SK-N-SH (cell line): ENCODE data around the gene FIGNL1.

Source experiments
- ELF1 ChIP-seq: IDR thresholded peaks from 2 replicates; pipeline ENCODE4 v1.4.0; 2012
- EP300 ChIP-seq, 2 experiments: IDR thresholded peaks; 2 replicates each; pipeline versions ENCODE4 v1.4.0 to v1.6.1; 2012; ENCODE audit warnings: borderline replicate concordance in 1 of 2, low read depth in 1 of 2, low read length in 1 of 2
- JUND ChIP-seq: IDR thresholded peaks from 2 replicates; pipeline ENCODE4 v1.4.0; 2012
- MXI1 ChIP-seq: IDR thresholded peaks from 2 replicates; pipeline ENCODE4 v1.6.1; 2012; ENCODE audit warnings: mild to moderate bottlenecking, low read depth, low read length, improper control_type of control experiment
- NRF1 ChIP-seq: IDR thresholded peaks from 2 replicates; pipeline ENCODE4 v1.6.1; 2012; ENCODE audit warnings: low read depth, mild to moderate bottlenecking, low read length
- POLR2AphosphoS5 ChIP-seq: IDR thresholded peaks from 2 replicates; pipeline ENCODE4 v1.6.1; 2012; ENCODE audit warnings: low read depth, low read length
- RAD21 ChIP-seq: IDR thresholded peaks from 2 replicates; pipeline ENCODE4 v1.6.1; 2012; ENCODE audit warnings: mild to moderate bottlenecking, low read length
- TAF1 ChIP-seq: IDR thresholded peaks from 2 replicates; pipeline ENCODE4 v1.6.1; 2012; ENCODE audit warnings: low read depth, mild to moderate bottlenecking, low read length, moderate library complexity, borderline replicate concordance
- TEAD4 ChIP-seq: IDR thresholded peaks from 2 replicates; pipeline ENCODE4 v1.4.0; 2012; ENCODE audit warnings: mild to moderate bottlenecking, borderline replicate concordance; ENCODE audit not compliant: insufficient read depth
- TF ChIP-seq, protein P1 (sequence below): fragments of 200-600 bp; sonication (generic); IDR thresholded peaks from 2 replicates; pipeline ENCODE4 v1.6.1; 2017; ENCODE audit warnings: antibody characterized with exemption, mild to moderate bottlenecking, moderate library complexity
- TF ChIP-seq, protein P2 (sequence below): IDR thresholded peaks from 2 replicates; pipeline ENCODE4 v1.4.0; 2012; ENCODE audit warnings: low read depth, borderline replicate concordance
- TF ChIP-seq, protein P3 (sequence below): IDR thresholded peaks from 2 replicates; pipeline ENCODE4 v1.4.0; 2012; ENCODE audit warnings: low read depth
- TF ChIP-seq, protein P4 (sequence below): IDR thresholded peaks from 2 replicates; pipeline ENCODE4 v1.4.0; 2012; ENCODE audit warnings: low read depth, borderline replicate concordance

DNA sequence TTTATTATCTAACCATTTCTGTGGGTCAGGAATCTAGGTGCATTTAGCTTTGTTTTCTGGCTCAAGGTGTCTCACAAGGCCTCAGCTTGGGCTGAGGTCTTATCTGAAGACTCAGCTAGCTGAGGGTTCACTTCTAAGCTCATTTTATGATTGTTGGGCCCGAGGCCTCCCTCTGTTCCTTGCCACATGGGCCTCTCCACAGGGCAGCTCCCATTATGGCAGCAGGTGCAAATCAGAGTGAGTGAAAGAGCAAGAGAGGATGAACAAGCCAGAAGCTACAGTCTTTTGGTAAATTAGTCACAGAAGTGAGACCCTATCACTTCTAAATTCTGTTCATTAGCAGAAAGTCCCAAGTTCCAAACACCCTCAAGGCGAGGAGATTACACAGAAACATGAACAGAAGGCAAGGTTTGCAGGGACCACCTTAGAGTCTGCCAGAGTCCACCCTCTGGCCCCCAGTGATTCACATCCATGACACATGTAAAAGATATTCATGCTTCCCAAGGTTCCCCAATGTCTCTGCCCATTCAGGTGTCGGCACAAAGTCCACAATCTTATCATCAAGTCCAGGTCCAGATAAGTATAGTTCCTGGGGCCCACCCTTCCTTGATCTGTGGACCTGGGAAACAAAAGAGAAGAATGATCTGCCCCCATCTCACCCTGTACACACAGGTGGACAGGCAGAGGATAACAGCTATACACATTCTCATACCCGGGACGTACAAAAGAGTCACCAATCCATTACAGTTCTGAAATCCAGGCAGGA, 23.7 kb downstream of the FIGNL1 start:
- TF ChIP-seq, protein P1, sequence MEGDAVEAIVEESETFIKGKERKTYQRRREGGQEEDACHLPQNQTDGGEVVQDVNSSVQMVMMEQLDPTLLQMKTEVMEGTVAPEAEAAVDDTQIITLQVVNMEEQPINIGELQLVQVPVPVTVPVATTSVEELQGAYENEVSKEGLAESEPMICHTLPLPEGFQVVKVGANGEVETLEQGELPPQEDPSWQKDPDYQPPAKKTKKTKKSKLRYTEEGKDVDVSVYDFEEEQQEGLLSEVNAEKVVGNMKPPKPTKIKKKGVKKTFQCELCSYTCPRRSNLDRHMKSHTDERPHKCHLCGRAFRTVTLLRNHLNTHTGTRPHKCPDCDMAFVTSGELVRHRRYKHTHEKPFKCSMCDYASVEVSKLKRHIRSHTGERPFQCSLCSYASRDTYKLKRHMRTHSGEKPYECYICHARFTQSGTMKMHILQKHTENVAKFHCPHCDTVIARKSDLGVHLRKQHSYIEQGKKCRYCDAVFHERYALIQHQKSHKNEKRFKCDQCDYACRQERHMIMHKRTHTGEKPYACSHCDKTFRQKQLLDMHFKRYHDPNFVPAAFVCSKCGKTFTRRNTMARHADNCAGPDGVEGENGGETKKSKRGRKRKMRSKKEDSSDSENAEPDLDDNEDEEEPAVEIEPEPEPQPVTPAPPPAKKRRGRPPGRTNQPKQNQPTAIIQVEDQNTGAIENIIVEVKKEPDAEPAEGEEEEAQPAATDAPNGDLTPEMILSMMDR = no peak
- TF ChIP-seq TEAD4 = no peak
- no peak for TF ChIP-seq EP300 (IDR thresholded peaks at IDR 0.05; ENCODE audit: borderline replicate concordance in 1 of 2, low read depth in 1 of 2, low read length in 1 of 2)
- TF ChIP-seq MXI1 = no peak
- no peak for TF ChIP-seq NRF1
- no peak for TF ChIP-seq RAD21
- no peak for TF ChIP-seq POLR2AphosphoS5
- TF ChIP-seq TAF1 = no peak
- TF ChIP-seq, protein P2, sequence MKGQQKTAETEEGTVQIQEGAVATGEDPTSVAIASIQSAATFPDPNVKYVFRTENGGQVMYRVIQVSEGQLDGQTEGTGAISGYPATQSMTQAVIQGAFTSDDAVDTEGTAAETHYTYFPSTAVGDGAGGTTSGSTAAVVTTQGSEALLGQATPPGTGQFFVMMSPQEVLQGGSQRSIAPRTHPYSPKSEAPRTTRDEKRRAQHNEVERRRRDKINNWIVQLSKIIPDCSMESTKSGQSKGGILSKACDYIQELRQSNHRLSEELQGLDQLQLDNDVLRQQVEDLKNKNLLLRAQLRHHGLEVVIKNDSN = no peak
- no peak for TF ChIP-seq JUND
- TF ChIP-seq, protein P3, sequence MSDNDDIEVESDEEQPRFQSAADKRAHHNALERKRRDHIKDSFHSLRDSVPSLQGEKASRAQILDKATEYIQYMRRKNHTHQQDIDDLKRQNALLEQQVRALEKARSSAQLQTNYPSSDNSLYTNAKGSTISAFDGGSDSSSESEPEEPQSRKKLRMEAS = no peak
- TF ChIP-seq, protein P4, sequence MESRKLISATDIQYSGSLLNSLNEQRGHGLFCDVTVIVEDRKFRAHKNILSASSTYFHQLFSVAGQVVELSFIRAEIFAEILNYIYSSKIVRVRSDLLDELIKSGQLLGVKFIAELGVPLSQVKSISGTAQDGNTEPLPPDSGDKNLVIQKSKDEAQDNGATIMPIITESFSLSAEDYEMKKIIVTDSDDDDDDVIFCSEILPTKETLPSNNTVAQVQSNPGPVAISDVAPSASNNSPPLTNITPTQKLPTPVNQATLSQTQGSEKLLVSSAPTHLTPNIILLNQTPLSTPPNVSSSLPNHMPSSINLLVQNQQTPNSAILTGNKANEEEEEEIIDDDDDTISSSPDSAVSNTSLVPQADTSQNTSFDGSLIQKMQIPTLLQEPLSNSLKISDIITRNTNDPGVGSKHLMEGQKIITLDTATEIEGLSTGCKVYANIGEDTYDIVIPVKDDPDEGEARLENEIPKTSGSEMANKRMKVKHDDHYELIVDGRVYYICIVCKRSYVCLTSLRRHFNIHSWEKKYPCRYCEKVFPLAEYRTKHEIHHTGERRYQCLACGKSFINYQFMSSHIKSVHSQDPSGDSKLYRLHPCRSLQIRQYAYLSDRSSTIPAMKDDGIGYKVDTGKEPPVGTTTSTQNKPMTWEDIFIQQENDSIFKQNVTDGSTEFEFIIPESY = no peak
- no peak for TF ChIP-seq ELF1
